Thyroid gland (tissue), 4 donors: ENCODE data around the gene CD6.

Experiments used
- CTCF ChIP-seq, 6 experiments: fragments of 200-600 bp in 3 of 6; fragments of 450-650 bp in 3 of 6; sonication (generic) in 3 of 6; IDR thresholded peaks; one replicate each; pipeline ENCODE4 v1.5.1; 2016 to 2019; ENCODE audit warnings: antibody characterized with exemption in 6 of 6, mild to moderate bottlenecking in 2 of 6, inconsistent platforms in 1 of 6, moderate library complexity in 1 of 6
- POLR2A ChIP-seq, 2 donors: fragments of 450-650 bp; IDR thresholded peaks; one replicate each; pipeline ENCODE4 v1.6.1; 2017; ENCODE audit warnings: antibody characterized with exemption in 2 of 2, mild to moderate bottlenecking in 2 of 2, moderate library complexity in 1 of 2

GRCh38 chr11:60936467-60937143 is 34.9 kb upstream of the CD6 start:
- TF ChIP-seq POLR2A (IDR thresholded peaks at IDR 0.05) (no peak), CTCF (IDR thresholded peaks at IDR 0.05) (no peak)
